ENCODE data around the gene GPD2. TPM values are rescaled to one million over a fixed set of nuclear protein-coding genes. Genes with fewer than 3 reads are reported as not detected.
A peak's percentile ranks its signal among the peaks of the same experiment; 100 is the strongest.

The GPD2 gene
- total RNA-seq, 1 experiment from 2014 or later: 58.3 TPM

DNA sequence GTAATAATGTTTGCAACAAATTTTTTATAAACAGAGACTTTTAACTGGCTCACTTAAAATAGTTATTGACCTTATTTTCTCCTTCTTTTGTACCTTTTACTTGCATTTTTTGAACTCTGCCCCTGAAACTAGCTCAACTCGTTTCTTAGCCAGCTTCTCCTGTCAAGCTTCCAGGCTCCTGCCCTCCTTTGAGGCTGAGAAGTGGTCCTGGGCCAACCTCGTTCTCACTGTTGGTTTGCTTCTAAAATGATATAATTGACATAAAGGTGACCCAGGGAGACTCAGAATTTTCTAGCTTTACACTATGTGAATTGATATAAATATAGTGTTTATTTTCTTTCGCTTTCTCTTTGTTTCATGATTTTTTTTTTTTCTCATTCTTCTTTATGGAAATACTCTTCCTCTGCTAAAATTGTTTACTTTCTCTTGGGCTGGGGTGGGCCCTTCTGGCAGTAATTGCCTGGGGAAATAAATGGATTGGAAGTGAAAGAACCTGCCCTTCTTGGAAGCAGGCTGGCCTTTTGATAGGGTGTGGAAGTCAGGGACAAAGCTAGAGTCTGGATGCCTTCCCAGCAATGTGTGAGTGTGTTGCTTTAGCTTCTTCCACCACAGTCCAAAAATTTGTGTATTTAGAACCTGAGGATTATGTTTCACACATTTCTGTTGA is 30.7 kb downstream of the GPD2 start:
- no peaks in the 10 kb centered on the region for H3K9me3 Mint-ChIP-seq (ENCODE audit: unreplicated experiment)

GRCh38 chr2:156470975-156471583 is 34.9 kb downstream of the GPD2 start:
- TF ChIP-seq, protein P1, sequence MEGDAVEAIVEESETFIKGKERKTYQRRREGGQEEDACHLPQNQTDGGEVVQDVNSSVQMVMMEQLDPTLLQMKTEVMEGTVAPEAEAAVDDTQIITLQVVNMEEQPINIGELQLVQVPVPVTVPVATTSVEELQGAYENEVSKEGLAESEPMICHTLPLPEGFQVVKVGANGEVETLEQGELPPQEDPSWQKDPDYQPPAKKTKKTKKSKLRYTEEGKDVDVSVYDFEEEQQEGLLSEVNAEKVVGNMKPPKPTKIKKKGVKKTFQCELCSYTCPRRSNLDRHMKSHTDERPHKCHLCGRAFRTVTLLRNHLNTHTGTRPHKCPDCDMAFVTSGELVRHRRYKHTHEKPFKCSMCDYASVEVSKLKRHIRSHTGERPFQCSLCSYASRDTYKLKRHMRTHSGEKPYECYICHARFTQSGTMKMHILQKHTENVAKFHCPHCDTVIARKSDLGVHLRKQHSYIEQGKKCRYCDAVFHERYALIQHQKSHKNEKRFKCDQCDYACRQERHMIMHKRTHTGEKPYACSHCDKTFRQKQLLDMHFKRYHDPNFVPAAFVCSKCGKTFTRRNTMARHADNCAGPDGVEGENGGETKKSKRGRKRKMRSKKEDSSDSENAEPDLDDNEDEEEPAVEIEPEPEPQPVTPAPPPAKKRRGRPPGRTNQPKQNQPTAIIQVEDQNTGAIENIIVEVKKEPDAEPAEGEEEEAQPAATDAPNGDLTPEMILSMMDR (IDR thresholded peaks at IDR 0.05; ENCODE audit: insufficient read depth in 1 of 2, low read depth in 1 of 2, low read length in 1 of 2, severe bottlenecking in 1 of 2, unreplicated experiment in 1 of 2): no peak
- intact Hi-C loops (cut with micrococcal nuclease; ENCODE audit: unreplicated experiment): no loop called here
- BruUV-seq (replicated peaks): no TSS peak
- DNase-seq: no peak
- Histone ChIP-seq H3K4me3 (ENCODE audit: low read depth, low read length) (no peak overlapping the region), H3K36me3 (ENCODE audit: control insufficient read depth, insufficient read depth, low read length) (no peaks in the 10 kb centered on the region), H3K27me3 (replicated peaks; ENCODE audit: control insufficient read depth, insufficient read depth, low read length) (no peaks in the 10 kb centered on the region), H3K4me1 (peaks cover 44% of the 10 kb centered on the region), H3K9me3 (no peaks in the 10 kb centered on the region)
- Mint-ChIP-seq H3K36me3 (ENCODE audit: insufficient read depth, unreplicated experiment) (no peaks in the 10 kb centered on the region), H3K4me3 (ENCODE audit: unreplicated experiment) (no peak overlapping the region), H3K27me3 (ENCODE audit: insufficient read depth, unreplicated experiment) (no peaks in the 10 kb centered on the region), H3K4me1 (ENCODE audit: low read depth, unreplicated experiment) (peaks cover 34% of the 10 kb centered on the region), H3K27ac (ENCODE audit: unreplicated experiment) (no peak overlapping the region), H3K9me3 (ENCODE audit: unreplicated experiment) (no peaks in the 10 kb centered on the region)
- CTCF ChIA-PET: no interaction called here
- POLR2A ChIA-PET: no interaction called here

More for the DNA sequence above, 30.7 kb downstream of the GPD2 start:
- H3K27me3 Mint-ChIP-seq (ENCODE audit: insufficient read depth, unreplicated experiment): no peaks in the 10 kb centered on the region
- no peaks in the 10 kb centered on the region for H3K36me3 ChIP-seq (ENCODE audit: control insufficient read depth, insufficient read depth, low read length)
- H3K27me3 ChIP-seq (replicated peaks; ENCODE audit: control insufficient read depth, insufficient read depth, low read length): no peaks in the 10 kb centered on the region
- H3K4me1 Mint-ChIP-seq (ENCODE audit: low read depth, unreplicated experiment): peaks cover 54% of the 10 kb centered on the region
- intact Hi-C loops (cut with micrococcal nuclease; ENCODE audit: unreplicated experiment): no loop called here
- no peak overlapping the region for H3K4me3 ChIP-seq (ENCODE audit: low read depth, low read length)
- H3K4me3 Mint-ChIP-seq (ENCODE audit: unreplicated experiment): peak overlapping the region; percentile 45
- no peaks in the 10 kb centered on the region for H3K9me3 ChIP-seq
- TF ChIP-seq, protein P1 (IDR thresholded peaks at IDR 0.05; ENCODE audit: insufficient read depth in 1 of 2, low read depth in 1 of 2, low read length in 1 of 2, severe bottlenecking in 1 of 2, unreplicated experiment in 1 of 2): no peak
- peaks cover 64% of the 10 kb centered on the region for H3K4me1 ChIP-seq
- BruUV-seq (replicated peaks): no TSS peak
- ChIA-PET CTCF (no interaction called here), POLR2A (interaction anchor here (0.7 kb wide), 1 partner anchor 55 kb away, joined by 4 read pairs; no protein-coding TSS in a partner anchor)
- H3K36me3 Mint-ChIP-seq (ENCODE audit: insufficient read depth, unreplicated experiment): peaks cover 6% of the 10 kb centered on the region
- DNase-seq: peak in 1 of 2 experiments; percentile 25
- peak overlapping the region; percentile 53 for H3K27ac Mint-ChIP-seq (ENCODE audit: unreplicated experiment)

- Mint-ChIP-seq H3K36me3 (ENCODE audit: insufficient read depth, unreplicated experiment) (no peaks in the 10 kb centered on the region), H3K4me3 (ENCODE audit: unreplicated experiment) (no peak overlapping the region), H3K27me3 (ENCODE audit: insufficient read depth, unreplicated experiment) (no peaks in the 10 kb centered on the region), H3K9me3 (ENCODE audit: unreplicated experiment) (no peaks in the 10 kb centered on the region), H3K27ac (ENCODE audit: unreplicated experiment) (no peak overlapping the region), H3K4me1 (ENCODE audit: low read depth, unreplicated experiment) (peaks cover 31% of the 10 kb centered on the region)
- CTCF ChIA-PET: no interaction called here
- TF ChIP-seq, protein P1 (IDR thresholded peaks at IDR 0.05; ENCODE audit: insufficient read depth in 1 of 2, low read depth in 1 of 2, low read length in 1 of 2, severe bottlenecking in 1 of 2, unreplicated experiment in 1 of 2): no peak
- Histone ChIP-seq H3K36me3 (ENCODE audit: control insufficient read depth, insufficient read depth, low read length) (no peaks in the 10 kb centered on the region), H3K4me1 (peaks cover 39% of the 10 kb centered on the region), H3K4me3 (ENCODE audit: low read depth, low read length) (no peak overlapping the region), H3K27me3 (replicated peaks; ENCODE audit: control insufficient read depth, insufficient read depth, low read length) (no peaks in the 10 kb centered on the region), H3K9me3 (no peaks in the 10 kb centered on the region)
- no TSS peak for BruUV-seq (replicated peaks)
- POLR2A ChIA-PET: no interaction called here
- intact Hi-C loops (cut with micrococcal nuclease; ENCODE audit: unreplicated experiment): no loop called here
- no peak for DNase-seq
Observed at GRCh38 chr2:156471762-156472161, 35.6 kb downstream of the GPD2 start.

Measured in Caco-2 (cell line).